ENCODE measurements around the gene USP2.

USP2 gene

GRCh38 chr11:119341222-119342022, 40.1 kb downstream of the USP2 start:
- DNase-seq (ENCODE audit: low read depth) = no peak

DNA sequence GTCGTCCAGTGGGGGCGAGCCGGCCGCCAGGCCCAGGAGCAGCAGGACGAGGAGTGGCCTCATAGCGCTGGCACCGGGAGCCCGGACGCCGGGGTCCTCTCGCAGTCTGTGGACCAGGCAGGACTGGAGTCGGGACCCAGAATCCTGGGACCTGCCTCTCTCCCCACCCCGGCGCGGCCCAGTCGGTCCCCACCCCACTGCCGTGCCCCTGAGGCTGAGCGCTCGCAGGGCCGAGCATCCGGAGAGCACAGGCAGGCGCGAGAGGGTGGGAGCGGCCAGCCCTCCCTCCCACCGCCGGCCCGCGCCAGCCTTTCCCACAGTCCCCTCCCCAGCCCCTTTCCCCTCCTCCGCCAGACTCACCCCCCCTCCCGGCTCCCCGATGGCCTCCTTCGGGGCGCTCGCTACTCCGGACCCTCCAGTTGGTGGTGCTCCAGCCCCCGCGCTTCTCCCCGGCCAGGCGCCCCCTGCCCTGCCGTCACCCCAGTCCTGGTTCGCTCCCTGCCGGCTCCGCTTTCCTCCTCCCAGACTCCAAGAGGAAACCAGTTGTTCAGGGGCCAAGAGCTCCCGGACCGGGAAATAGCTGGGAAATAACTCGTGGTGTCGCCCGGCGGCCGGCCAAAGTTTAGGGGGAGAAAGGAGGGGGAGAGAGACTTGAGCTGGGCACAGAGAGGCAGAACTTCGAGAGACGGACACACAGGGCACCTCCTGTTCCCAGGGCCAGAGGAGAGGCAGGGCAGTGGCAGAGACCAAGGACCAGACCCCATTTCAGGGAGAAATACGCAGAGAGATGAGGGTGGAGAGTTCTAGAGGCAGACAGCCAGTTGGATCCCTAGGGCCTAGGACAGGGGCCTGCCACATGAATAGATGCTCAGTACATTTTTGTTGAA, 40.9 kb downstream of the USP2 start, which contains the start of gene C1QTNF5:
C1QTNF5 (minus strand) TSS at position 549 of the 887 bp plus-strand sequence; CDS start at position 63, 486 bp downstream.
- DNase-seq (ENCODE audit: low read depth) = no peak

- no peak for DNase-seq (ENCODE audit: low read depth)
Observed at GRCh38 chr11:119339589-119340334, 41.7 kb downstream of the USP2 start.

DNA sequence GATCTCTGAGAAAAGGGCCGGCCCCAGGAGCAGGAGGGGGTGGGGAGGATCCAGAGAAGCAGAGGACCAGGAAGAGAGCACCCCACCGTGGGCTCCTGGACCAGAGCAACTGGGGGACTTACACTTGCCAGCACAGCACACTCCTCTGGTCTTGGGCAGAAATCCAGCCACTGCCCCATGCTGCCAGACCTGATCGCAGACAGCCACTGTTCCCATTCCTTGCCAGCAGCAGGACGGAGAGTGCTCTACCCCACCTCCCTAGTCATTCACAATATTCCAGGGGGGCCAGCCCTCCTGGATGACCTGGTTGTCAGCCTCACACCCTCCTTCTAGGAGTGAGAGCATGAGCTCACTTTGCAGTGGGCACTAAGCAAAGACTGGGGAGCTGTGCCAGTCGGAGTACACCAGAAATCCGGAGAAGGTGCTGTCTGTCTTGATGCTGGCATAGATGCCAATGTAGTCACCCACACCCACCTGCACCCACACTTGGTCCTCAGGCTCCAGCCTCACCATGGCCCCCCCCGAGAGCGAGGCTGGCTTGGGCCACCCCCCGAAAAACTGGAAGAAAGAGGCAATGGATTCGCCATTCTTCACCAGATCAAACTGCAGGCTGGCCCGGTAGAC, 42.4 kb downstream of the USP2 start:
- DNase-seq (ENCODE audit: low read depth) = no peak

DNA sequence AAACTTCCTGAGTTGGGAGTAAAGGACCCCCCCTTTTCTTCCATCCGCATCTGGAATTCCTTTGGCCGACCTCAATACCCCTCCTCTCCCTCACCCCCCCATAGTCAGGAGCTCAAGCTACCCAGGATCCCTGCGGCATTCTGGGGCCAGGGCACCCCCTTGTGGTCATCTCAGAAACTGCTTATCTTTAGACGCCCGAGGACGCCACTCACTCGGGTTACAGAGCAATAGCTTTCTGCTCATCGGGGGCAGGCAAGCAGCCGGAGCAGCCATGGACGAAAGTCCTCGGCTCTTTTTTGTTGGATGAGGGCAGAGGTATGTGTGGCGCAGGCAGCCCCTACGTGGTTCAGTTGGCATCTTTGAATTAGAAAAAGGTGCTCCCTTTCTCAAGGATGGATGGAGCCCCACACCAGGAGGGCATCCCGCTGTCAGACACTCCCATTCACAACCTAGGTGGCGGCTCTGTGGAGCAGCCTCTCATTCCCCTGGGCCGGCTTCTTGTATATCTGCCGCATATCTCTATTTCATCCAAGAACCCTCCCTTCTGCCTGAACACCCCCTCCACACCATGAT, 43.1 kb downstream of the USP2 start:
- DNase-seq (ENCODE audit: low read depth) = no peak

DNA sequence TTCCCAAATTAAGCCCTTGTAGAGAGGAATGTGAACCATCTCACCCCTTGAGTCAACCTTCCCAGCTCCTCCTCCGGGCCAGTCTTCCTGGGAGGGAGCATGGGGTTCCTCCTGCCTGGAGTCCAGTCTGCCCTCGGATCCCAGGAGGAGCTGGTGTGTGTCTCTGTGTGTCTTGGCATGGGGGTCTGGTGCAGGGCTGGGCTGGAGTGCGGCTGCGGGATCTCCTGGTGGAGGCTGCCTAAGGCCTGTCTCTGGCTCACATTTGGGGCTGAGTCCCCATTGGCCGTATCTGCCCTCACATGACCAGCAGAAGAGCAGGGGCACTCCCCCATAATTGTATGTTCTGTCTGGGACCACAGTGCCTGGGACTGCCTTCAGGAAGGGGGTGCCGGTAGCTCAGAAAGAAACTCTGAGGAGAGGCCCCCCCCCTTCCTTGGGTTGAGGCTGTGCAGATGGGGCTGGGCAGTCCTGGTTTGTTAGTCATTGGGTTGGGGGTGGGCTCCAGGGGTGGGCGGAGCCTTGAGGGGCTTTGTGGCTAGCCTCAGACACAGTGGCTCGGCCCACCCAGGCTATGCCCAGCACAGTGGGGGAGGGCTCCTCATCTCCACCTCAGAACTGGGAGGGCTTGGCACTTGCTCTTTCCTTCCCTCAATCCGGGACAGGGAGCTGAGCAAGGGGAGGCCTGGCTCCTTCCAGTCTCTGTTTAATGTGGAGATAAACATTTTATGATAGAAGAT, 43.7 kb downstream of the USP2 start:
- DNase-seq (ENCODE audit: low read depth) = no peak

GRCh38 chr11:119336744-119337469, 44.6 kb downstream of the USP2 start:
- no peak for DNase-seq (ENCODE audit: low read depth)

- no peak for DNase-seq (ENCODE audit: low read depth)
Observed at GRCh38 chr11:119335655-119336543, 45.6 kb downstream of the USP2 start.

DNA sequence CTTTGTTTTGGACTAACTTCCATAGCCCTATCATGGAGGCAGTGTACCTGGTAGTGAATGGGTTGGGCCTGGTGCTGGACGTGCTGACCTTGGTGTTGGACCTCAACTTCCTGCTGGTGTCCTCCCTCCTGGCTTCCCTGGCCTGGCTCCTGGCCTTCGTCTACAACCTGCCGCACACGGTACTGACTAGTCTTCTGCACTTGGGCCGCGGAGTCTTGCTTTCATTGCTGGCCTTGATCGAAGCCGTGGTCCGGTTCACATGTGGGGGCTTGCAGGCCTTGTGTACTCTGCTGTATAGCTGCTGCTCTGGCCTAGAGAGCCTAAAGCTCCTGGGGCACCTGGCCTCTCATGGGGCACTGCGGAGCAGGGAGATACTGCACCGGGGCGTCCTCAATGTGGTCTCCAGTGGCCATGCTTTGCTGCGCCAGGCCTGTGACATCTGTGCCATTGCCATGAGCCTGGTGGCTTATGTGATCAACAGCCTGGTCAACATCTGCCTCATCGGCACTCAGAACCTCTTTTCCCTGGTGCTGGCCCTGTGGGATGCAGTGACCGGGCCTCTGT, 46.3 kb downstream of the USP2 start:
- DNase-seq (ENCODE audit: low read depth) = no peak

DNA sequence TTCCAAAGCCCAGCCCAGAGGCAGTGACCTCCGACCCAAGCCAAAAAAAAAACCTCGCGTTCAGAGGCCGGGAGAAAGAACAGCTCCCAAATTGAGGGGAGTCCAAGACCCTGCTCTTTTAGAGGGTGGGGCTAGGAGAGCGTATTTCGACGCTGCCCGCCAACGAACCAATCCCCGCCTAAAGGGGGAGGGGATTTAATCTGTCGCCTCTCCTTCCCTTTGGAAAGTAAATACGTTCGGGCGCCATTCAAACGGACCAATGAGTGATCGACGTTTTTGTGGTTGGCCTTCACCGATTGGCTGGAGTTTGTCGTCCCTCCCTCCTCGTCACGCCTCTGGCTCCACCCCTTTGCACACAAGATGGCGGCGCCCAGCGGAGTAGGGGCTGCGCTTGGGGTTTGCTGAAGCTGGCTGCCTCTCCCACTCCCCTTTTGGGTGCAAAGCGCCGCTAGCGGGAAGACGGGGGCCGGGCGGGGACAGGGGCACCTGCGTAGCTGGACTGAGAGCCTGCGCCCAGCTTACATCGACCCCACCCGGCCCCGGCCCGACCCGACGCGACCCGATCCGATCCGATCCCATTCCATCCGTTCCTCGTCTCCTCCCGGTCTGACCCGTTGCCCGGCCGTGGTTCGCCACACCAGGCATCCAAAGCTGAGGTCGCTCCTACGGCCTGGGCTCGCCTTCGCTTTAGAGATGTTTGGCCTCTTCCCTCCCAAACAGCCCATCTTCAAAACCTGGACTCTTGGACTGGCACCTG, 47.1 kb downstream of the USP2 start, which contains the start of gene RNF26:
RNF26 (plus strand) TSS at position 354 of the 757 bp plus-strand sequence. CDS start 596 bp downstream, outside the sequence.
- peak; percentile 89 for DNase-seq (ENCODE audit: low read depth)

DNA sequence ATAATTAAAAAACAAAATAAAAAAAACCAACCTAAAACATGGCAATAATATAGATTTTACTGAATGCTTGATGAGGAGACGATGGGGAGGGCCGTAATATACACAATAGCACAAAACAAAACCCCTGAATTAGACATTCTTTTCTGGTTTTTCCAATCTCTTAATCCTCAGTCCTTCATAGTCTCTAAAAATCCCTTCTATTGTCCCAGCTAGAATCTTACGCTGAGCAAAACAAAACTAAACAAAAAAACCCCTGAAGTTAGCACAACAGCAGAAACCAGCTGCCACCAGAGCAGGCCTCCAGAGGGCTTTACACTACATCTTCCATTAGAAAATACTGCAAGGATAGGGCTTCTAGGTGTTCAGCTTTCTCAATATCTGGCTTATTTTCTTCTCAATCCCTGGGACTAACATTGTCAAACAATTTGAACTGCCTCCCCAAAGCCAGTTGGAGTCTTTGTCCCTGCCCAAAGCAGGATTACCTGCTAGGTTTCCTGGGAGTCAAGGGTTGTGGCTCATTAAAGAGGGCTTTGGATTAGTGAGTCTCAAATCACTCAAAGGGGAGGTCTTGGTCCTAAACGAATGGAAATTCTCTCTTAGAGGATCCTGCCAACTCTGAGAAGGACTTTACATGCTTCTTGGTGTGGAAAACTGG, 49.3 kb downstream of the USP2 start:
- no peak for DNase-seq (ENCODE audit: low read depth)

GRCh38 chr11:119330237-119330636, 51.3 kb downstream of the USP2 start:
- no peak for DNase-seq (ENCODE audit: low read depth)

DNA sequence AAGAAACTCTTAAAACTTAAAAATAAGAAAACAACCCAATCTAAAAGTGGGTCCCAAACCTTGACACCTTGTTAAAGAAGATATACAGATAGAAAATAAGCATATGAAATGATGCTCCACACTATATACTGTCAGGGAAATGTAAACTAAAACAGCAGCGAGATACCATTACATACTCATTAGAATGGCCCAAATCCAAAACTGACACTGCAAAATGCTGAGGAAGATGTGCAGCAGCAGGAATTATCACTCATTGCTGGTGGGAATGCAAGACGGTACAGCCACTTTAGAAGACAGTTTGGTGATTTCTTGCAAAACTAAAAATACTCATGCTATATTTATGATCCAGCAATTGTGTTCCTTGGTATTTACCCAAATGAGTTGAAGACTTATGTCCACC, 52.2 kb downstream of the USP2 start:
- DNase-seq (ENCODE audit: low read depth) = no peak

- DNase-seq (ENCODE audit: low read depth) = no peak
Observed at GRCh38 chr11:119324189-119324588, 57.3 kb downstream of the USP2 start.

DNA sequence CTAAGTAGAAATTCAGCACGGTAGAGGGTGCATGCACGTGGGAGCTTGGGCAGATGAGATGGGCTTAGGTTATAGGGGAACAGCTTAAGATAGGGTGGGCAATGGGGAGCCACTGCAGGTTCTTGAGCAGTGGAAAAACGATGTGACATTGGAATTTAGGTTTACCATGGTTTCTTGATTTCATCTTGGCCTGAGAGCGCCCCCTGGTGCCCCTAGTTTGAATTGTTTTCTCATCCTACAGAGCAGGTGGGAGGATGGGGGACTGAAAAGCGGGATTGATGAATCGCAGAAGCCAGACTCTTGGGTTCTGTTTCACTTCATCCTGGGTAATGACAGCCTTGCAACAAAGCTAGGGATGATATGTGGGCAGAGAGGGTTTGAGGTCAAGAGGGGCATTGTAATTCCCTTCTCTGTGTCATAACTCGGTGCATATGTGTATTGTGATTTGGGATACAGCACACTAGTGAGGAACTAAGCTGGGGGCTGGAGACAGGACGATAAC, 57.9 kb downstream of the USP2 start:
- DNase-seq (ENCODE audit: low read depth) = peak; percentile 33

DNA sequence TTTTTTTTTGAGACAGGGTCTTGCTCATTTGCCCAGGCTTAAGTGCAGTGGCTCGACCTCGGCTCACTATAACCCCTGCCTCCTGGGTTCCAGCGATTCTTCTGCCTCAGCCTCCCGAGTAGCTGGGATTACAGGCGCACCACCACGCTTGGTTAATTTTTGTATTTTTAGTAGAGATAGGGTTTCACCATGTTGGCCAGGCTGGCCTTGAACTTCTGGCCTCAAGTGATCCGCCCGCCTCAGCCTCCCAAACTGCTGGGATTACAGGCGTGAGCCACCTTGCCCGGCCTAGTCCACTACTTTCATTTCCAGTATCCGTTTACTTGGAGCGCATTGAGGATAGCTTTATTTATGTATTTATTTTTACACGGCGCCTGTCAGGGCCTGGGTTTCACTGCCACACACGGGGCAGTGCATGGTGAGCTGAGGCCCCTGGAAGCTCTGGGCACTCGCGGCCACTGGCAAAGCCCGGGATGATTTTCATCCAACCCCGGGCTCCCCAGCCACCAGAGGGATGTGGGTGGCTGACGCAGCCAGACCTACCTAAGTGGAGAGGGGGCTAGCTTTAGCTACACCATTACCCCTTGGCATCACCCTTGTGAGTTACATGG, 58.5 kb downstream of the USP2 start:
- no peak for DNase-seq (ENCODE audit: low read depth)

- no peak for DNase-seq (ENCODE audit: low read depth)
Observed at GRCh38 chr11:119322360-119322739, 59.1 kb downstream of the USP2 start.
